DLD1 (cell line): ENCODE data around the gene ZNF839.

Experiments
- in situ Hi-C: cut with HindIII; loops from 2 replicates; pipeline ENCODE4 v1.10.0; 2017; ENCODE audit warnings: low sequenced_read_pairs

ZNF839 gene

DNA sequence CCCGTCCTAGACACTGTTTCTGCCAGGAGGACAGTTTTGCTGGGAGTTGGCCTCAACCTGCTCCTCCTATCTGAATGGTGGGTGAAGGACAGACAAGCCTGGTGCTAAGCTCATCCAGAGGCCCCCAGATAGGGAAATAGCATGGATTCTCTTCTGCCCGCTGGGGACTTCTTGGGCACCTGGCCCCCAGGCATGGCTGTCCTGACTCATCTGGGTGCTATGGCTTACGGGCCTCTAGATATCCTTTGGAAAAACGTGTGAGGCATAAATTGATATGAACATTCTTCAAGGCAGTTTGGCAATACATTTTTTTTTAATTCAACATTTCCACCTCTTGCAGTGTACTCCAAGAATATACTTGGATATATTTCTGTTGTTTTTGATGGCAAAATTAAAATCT, 51.8 kb downstream of the ZNF839 start:
- in situ Hi-C loops: no loop called here

DNA sequence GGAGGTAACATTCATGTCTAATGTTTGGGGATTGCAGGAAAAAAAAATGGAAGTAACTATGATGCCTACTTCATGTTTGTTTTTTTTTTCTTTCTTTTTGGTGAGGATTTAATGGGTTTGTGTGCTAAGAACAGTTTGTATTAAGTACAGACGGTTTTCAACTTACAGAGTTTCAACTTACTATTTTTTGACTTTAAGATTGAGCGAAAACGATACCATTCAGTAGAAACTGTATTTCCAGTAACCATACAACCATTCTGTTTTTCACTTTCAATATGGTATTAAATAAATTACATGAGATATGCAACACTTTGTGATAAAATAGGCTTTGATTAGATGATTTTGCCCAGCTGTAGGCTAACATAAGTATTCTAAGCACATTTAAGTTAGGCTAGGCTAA, 53.6 kb downstream of the ZNF839 start:
- in situ Hi-C loops: no loop called here

DNA sequence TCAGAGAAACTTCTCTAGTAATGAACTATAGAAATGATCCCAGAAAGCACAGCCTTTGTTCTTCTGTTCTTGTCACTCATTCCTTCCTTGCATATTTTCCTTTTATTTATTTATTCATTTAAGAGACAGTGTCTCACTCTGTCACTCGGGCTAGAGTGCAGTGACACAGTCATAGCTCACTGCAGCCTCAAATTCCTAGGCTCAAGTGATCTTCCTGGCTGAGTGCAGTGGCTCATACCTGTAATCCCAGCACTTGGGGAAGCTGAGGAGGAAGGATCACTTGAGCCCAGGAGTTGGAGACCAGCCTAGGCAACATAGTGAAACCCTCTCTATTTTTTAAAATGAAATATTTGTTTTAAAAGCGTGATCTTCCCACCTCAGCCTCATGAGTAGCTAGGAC, 54.7 kb downstream of the ZNF839 start:
- in situ Hi-C loops: no loop called here

DNA sequence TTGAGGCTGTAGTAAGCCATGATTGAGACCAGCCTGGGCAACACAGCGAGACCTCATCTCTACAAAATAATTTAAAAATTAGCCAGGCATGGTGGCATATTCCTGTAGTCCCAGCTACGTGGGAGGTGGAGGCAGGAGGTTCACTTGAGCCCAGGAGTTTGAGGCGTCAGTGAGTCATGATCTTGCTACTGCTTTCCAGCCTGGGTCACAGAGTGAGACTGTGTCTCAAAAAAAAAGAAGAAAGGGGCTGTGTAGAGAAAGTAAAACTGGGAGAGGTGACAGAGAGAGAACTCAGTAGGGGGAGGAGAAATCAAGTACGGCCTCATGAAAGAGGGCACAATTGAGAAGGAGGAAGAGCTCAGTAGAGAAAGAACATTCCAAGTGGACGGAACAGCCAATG, 55.6 kb downstream of the ZNF839 start:
- in situ Hi-C loops: no loop called here

DNA sequence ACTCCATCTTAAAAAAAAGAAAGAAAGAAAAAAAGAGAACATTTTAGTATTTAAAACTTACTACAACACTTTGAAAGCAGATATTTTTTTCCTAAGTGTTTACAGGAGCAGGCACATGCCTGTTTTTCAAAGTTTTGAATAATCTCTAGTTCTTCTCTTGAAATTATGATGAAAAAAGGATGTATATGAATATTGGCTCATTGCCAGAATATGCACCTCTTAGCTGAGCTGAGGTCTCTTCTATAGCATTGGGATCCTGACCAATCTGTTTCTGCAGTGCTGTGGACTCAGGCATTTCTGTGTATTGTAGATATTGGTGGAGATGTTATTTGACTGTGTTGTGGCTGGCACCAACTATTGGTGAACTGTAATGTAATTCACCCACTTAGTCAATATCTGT, 58.1 kb downstream of the ZNF839 start:
- in situ Hi-C loops: no loop called here

- in situ Hi-C loops: no loop called here
These were observed 59.3 kb downstream of the ZNF839 start for GRCh38 chr14:102378830-102379229.

DNA sequence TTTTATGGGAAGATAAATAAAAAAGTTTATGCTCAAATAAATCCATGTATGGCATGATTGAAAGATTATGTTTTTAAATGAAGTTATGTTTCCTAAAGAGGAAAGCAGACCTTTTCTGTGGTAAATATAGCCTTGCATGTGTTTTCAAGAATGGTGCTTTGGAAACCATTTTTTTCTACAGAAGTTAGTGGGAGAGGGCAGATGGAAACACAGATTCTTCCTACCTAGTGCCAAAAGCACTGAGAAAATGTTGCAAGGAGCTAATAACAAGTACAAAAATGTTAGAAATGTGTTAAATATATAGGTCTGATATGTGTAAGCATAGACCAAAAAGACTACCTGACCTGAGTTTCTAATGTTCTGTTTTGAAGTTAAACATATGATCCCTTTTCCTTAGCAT, 67.5 kb downstream of the ZNF839 start:
- in situ Hi-C loops: no loop called here

- in situ Hi-C loops: no loop called here
These were observed 69.7 kb downstream of the ZNF839 start for GRCh38 chr14:102389246-102389645.

DNA sequence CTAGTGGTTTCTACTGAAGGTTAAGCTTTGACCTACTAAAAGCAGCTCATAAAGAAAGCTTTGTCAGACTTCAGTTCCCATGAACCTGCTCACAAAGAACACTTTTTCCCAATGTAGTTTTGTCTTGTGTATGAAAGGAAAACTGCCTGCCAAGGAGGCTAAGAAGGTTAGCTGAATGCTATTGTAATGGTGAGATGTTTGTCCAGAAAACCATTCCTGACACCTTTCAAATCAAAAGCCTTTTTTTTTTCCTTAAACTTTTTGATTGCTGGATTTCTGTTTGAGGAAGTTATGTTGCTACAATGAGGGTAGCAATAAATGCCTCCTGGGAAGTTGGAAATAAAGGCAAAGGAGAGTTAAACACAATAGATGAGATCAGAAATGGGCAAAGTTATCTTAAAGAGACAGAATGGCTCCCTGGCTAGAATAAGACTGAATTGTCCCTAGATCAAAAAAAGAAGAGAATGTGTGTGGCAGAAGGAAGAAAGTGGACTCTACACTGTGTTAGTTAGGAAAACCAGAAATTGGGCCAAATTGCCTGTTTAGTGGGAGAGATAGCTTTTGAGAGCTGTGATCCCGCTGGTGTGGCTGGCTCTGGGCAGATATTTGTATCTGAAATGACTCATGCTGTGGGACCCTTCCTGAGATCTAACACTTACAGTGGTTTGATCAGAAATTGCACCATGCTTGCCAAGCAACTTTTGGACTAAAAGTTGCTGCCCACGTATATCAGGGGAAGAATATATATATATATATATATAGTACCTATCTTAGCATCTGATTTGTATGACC, 70.7 kb downstream of the ZNF839 start:
- in situ Hi-C loops: no loop called here
